GM19468 (cell line): ENCODE measurements around the gene IGFL2.
"Not testable (repeated sequence)": the region's sequence is repeated elsewhere in the genome, so short reads cannot be mapped to it uniquely, and the experiment has no call there.

Experiments used
- ATAC-seq: cut with Tn5 transposase; IDR thresholded peaks from one replicate; pipeline ENCODE4 v1.9.1; 2021; ENCODE audit warnings: mild to moderate bottlenecking, moderate library complexity, moderate number of reproducible peaks; ENCODE audit not compliant: unreplicated experiment; ENCODE audit errors: extremely low read depth

Gene IGFL2

DNA sequence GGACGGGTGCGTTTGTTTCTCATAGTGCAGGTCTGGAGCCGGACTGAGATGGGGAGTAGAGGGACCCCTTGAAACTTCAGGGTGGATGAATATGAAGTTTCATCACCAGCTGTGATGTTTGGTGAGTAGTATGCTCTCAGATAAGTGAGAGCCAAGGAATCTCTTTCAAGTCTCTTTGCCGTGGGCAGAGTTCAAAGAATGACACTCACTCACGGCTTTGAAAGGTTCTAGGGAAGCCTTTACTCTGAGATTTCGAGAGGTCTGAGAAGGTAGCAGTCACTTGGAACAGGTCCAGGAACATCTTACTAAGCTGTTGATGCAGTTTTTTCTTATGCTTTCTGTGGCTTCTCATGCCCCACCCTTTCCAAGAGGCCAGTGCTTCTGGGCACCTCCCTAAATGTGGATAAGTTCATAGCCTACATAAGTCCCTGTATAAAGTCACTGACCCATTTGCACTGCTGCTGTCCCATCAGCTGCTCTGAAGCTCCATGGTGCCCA, at the start of gene IGFL2:
Gene IGFL2, plus strand, starts transcription at position 448 of the 498 bp plus-strand sequence. Its CDS starts 41 bp downstream, at position 489.
- ATAC-seq = no peak

DNA sequence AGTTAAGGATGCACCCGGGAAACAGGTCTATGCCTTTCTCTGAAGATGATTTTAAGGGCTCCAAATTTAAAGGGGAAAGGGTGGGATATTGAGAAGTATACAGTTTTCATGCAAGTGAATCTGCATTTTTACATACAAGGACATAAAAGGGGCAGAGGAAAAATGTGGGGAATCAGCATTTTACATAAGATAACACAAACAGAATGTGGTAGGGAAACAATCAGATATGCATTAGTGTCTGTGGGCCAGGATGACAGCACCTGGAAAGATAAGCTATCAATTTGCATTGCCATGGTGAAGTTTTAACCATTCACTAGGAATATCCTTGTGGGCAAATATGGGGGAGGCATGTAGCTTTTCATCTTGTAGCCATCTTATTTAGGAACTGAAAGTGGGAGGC, 47.7 kb upstream of the IGFL2 start:
- ATAC-seq = no peak

DNA sequence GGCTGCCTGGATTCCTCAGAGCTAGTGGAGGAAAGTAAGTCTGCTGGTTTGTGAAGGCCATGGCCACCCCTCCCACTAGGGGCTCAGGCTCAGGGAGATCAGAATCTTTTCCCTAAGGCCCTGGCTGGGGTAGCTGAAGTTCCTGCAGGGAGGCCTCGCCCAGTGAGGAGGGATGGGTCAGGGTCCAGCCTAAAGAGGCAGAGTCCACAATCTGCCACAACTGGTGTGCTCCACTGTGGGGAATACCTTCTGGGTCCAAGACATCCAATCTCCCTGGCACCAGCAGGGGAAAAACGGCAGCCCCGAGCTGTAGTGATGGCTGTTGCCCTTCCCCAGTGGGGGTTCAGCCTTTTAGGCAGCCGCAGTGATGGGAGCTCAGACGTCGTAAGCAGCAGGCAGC, 46.7 kb upstream of the IGFL2 start:
- ATAC-seq = no peak

GRCh38 chr19:46102333-46102732, 45.7 kb upstream of the IGFL2 start:
- ATAC-seq = not testable (repeated sequence)

DNA sequence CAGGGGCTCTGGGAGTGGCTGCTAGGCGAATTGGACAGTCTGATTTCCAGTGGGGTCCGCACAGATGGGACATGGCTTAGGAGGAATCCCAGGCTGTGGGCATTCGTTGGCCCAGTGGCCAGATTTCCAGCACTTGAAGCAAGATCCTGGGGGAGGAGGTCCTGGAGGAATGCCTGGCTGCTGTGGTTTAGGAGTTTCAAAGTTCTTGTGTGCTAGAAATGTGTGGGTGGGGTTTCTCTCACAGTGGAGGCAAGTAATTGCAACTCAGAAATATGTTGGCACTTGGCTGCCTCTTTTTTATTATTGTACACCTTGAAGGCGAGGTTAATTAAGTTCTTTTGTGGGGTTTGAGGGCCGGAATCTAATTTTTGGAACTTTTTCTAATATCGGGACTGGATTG, 40.7 kb upstream of the IGFL2 start:
- ATAC-seq = no peak

GRCh38 chr19:46109876-46110275, 38.2 kb upstream of the IGFL2 start:
- no peak for ATAC-seq

DNA sequence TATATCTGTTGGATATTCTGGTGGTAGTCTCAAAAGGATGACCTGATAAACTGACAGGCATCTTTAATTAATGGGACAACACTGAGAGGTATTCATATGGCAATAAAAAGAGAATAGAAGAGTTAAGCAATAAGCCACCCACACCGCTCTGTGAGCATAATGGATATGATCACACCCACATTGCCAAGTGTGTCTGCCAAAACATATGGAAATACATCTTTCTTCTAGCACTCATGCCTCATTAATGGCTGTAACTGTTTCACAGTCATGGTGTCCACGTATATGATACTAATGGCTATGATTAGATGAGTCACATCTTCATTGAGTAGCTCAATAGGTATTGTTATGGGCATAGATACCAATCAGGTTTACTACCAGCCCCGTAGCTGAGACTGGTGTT, 36.7 kb upstream of the IGFL2 start:
- ATAC-seq = no peak

- ATAC-seq = no peak
These were observed 35.5 kb upstream of the IGFL2 start for GRCh38 chr19:46112527-46112926.

DNA sequence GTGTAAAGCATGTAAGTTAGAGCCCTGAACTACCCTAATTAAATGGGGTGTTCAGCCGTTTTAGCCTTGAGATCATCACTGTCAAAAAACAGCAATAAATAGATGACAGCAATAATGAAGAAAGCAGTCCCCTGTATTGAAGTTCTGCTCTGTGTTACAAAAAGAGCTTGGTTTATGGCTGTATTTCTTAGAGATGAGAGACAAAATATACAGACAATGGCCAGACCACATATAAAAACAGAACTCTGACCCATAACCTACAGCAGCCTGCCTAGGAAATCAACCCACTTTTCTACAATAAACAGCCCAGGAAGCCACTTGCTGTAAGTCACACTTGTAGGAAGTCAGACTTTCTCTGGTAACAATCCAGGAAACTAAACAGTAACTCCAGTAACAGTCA, 34.3 kb upstream of the IGFL2 start:
- ATAC-seq = no peak

- ATAC-seq = no peak
These were observed 32.5 kb upstream of the IGFL2 start for GRCh38 chr19:46115396-46116106.

DNA sequence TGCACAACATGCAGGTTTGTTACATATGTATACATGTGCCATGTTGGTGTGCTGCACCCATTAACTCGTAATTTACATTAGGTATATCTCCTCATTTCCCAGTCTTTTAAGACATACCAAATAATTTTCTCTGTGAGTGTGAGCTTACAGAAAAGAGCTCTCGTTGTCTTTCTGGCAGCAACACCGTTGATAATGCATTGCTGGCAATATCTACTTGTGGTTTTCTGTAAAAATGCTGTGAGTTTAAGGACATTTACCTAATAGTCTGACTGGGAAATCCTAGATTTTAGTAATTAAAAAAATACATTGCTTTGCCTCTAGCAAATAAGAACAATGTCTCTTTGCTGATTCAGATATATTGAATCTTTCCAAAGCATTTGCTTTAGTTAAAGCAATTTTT, 31.9 kb upstream of the IGFL2 start:
- no peak for ATAC-seq

- no peak for ATAC-seq
These were observed 29.9 kb upstream of the IGFL2 start for GRCh38 chr19:46118136-46118535.

DNA sequence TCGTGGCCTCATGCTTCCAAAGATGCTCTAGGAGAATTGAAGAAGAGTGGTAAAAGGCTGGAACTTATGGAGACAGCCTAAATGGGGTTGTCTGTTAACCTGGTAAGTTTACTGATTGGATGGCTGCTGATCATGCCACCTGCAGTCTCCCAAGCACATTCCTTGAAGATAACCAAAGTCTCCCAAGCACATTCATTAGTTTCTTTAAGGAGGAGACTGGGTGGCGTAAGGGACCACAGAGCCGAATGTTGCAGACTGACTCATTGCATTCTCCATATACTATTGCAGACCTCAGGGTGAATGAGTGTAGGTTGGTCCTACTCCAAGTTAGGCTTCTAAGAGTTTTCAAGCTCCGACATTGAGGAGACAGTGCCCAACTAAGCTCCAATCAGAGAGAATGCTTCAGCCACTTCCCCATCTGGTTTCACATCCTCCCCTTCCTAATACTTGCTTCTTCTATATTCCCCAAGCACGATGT, 23.4 kb upstream of the IGFL2 start, which contains the start of gene IGFL3:
Gene IGFL3, minus strand, starts transcription at position 51 of the 478 bp plus-strand sequence. Its CDS starts 39 bp downstream, at position 12.
- no peak for ATAC-seq

DNA sequence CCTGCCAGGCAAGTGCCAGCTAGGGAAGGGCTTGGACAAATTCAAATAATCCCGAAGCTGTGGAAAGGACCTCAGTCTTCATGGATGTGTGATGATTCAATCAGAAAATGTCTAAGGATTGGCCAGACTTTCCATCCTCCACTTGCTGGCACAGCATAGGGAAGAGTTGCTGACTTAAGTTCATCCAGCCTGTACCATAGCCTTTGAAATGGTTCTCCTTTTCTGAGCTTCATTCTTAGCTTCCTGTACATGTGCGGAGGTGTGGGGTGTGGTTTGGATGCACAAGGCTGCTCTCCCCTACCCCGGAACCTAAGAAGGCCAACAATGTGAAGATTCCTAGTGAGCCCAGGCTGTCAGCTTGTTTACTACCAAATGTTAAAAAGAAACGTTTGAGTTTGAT, 22.6 kb upstream of the IGFL2 start:
- no peak for ATAC-seq

GRCh38 chr19:46126086-46126580, 21.9 kb upstream of the IGFL2 start:
- no peak for ATAC-seq

GRCh38 chr19:46131485-46132143, 16.4 kb upstream of the IGFL2 start:
- ATAC-seq = no peak

DNA sequence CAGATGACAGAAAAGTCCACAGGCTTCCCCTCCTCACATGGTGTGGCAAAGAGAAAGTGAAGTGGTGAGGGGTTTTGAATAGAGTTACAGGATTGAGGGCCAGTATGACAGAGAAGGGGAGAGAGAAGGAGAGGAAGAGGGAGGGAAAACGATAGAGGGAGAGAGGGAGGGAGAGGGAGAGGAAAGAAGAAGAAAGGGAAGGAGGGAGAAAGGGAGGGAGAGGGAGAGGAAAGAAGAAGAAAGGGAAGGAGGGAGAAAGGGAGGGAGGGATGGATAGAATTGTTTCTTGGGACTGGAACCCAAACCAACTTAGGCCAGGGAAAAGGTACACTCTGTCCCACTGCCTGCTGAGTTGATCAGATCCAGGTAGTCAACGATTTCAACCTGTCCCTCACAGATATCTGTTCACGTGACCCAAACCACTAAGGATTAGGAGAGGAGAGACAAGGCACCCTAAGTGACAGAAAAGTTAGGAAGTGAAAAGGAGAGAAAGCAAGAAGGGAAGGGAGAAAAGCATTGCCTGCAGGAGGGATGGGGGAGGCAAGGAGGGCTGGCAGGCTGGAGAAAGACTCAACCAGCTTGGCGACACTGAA, 15.4 kb upstream of the IGFL2 start:
- ATAC-seq = no peak

GRCh38 chr19:46133101-46133627, 14.9 kb upstream of the IGFL2 start:
- ATAC-seq = no peak

DNA sequence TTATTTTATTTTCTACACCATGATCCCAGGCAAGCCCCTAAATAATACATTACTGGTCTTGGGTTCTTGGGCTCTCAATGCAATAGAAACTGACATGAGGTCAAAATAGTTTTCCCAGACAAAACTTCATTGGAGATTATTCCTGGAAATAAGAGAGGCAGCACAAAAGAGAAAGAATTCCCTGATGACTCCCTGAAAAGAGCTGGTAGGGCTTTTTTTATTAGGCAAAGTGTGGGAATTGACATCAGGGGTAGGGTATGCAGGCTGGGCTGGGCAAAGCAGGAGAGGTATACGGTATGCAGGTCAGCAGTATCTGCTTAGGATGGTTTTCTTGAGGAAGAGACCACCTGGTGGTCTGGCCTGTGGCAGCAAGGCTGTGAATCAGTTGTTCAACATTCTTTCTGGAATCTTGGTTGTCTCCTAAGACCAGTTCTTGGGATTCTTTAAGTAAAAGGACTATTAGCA, 14.2 kb upstream of the IGFL2 start:
- no peak for ATAC-seq

DNA sequence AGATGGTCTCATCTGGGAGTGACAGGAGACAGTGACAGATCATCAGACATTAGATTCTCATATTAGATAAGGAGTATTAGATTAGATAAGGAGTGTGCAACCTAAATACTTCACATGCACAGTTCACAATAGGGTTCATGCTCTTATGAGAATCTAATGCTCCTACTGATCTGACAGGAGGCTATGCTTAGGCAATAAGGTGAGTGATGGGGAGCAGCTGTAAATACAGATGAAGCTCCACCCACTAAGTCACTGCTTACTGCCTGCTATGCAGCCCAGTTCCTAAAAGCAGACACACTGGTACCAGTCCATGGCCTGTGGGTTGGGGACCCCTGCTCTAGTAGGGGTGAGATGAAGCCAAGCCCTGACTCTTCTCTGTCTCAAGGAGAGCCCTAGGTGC, 13.5 kb upstream of the IGFL2 start:
- no peak for ATAC-seq
